AG09309 (cell line): ENCODE results near the gene TMEM95.

ENCODE experiments used
- DNase-seq: peaks from one replicate; pipeline ENCODE4 v3.0.0-alpha.2; 2010; ENCODE audit warnings: low read depth
- H3K4me3 ChIP-seq: 2 replicates; pipeline ENCODE4 v1.5.1; 2011; ENCODE audit warnings: mild to moderate bottlenecking, low read depth, low read length, moderate library complexity; ENCODE audit not compliant: control insufficient read depth
- CTCF ChIP-seq: IDR thresholded peaks from 2 replicates; pipeline ENCODE4 v1.5.1; 2011; ENCODE audit warnings: mild to moderate bottlenecking, low read depth, low read length, inconsistent platforms; ENCODE audit not compliant: insufficient read depth, control insufficient read depth; ENCODE audit errors: missing control alignments

TMEM95 gene

GRCh38 chr17:7404737-7405349 lies 49.9 kb downstream of the TMEM95 start:
- H3K4me3 ChIP-seq: peak overlapping the region; percentile 91
- no peak for TF ChIP-seq CTCF
- no peak for DNase-seq

GRCh38 chr17:7405350-7406234 lies 50.6 kb downstream of the TMEM95 start:
- H3K4me3 ChIP-seq: peak overlapping the region; percentile 91
- peak; percentile 4 for TF ChIP-seq CTCF
- DNase-seq: no peak

GRCh38 chr17:7406235-7406825 lies 51.4 kb downstream of the TMEM95 start:
- TF ChIP-seq CTCF: no peak
- no peak for DNase-seq
- H3K4me3 ChIP-seq: peak overlapping the region; percentile 91
